Activated CD4-positive, alpha-beta memory T cell treated with anti-CD3 and anti-CD28 coated beads for 36 hours (primary cell): ENCODE data around the gene NCEH1. TPM values are rescaled to one million over a fixed set of nuclear protein-coding genes. Genes with fewer than 3 reads are reported as not detected.
"Not testable (repeated sequence)": the region's sequence is repeated elsewhere in the genome, so short reads cannot be mapped to it uniquely, and the experiment has no call there.

ENCODE experiments used
- CTCF ChIA-PET: fragments of 350-600 bp; sonication (Branson Sonifier 250); formaldehyde crosslinking; loops from one replicate; lab custom pipeline; 2021; ENCODE audit warnings: antibody characterized with exemption, inconsistent platforms; lab: Charles Lee
- POLR2A ChIA-PET: fragments of 350-600 bp; sonication (Branson Sonifier 250); formaldehyde crosslinking; loops from one replicate; lab custom pipeline; 2021; ENCODE audit warnings: antibody characterized with exemption; lab: Charles Lee
- DNase-seq: peaks from one replicate; pipeline ENCODE4 v3.0.0-alpha.2; 2020
- H3K27ac Mint-ChIP-seq: one replicate; pipeline ENCODE4 v1.8.0; 2021; ENCODE audit warnings: mixed read lengths
- H3K27me3 Mint-ChIP-seq: one replicate; pipeline ENCODE4 v1.8.0; 2021; ENCODE audit warnings: mixed read lengths
- H3K36me3 Mint-ChIP-seq: one replicate; pipeline ENCODE4 v1.8.0; 2021; ENCODE audit warnings: mixed read lengths
- H3K4me1 Mint-ChIP-seq: one replicate; pipeline ENCODE4 v1.8.0; 2021; ENCODE audit warnings: low read depth, mixed read lengths
- H3K4me3 Mint-ChIP-seq: one replicate; pipeline ENCODE4 v1.8.0; 2021; ENCODE audit warnings: mild to moderate bottlenecking, mixed read lengths
- H3K9me3 Mint-ChIP-seq: one replicate; pipeline ENCODE4 v1.8.0; 2021; ENCODE audit warnings: mixed read lengths
- intact Hi-C: fragments of 100-400 bp; cut with micrococcal nuclease; formaldehyde crosslinking; loops from one replicate; pipeline ENCODE4 v1.15.1; 2023
- total RNA-seq, 2 experiments: library from RNA; stranded (reverse); gene quantifications; one replicate each; pipeline ENCODE4 v1.2.3, GENCODE V29; 2021

Gene NCEH1
- total RNA-seq, 2 experiments from 2014 or later, result 4.6 to 5.2 TPM

GRCh38 chr3:172601066-172601832 is 109.6 kb downstream of the NCEH1 start:
- H3K27me3 Mint-ChIP-seq, result no peaks in the 10 kb centered on the region
- no peak overlapping the region for H3K4me3 Mint-ChIP-seq
- no peaks in the 10 kb centered on the region for H3K36me3 Mint-ChIP-seq

GRCh38 chr3:172600644-172601065 is 110.2 kb downstream of the NCEH1 start:
- ChIA-PET POLR2A (no interaction called here), CTCF (interaction anchor here (1.0 to 1.4 kb wide), 2 partner anchors 15 to 139 kb away, joined by 3 to 4 read pairs; no protein-coding TSS in a partner anchor)
- H3K4me1 Mint-ChIP-seq, result peaks cover 9% of the 10 kb centered on the region
- H3K27me3 Mint-ChIP-seq, result no peaks in the 10 kb centered on the region
- H3K9me3 Mint-ChIP-seq, result no peaks in the 10 kb centered on the region
- no peak for DNase-seq
- no peak overlapping the region for H3K27ac Mint-ChIP-seq
- intact Hi-C loops, result no loop called here
- no peaks in the 10 kb centered on the region for H3K36me3 Mint-ChIP-seq
- H3K4me3 Mint-ChIP-seq, result no peak overlapping the region

More at GRCh38 chr3:172601066-172601832, 109.6 kb downstream of the NCEH1 start:
- ChIA-PET CTCF (interaction anchor here (0.8 to 1.4 kb wide), 3 partner anchors 11 to 140 kb away, joined by 3 to 4 read pairs (median 3); no protein-coding TSS in a partner anchor), POLR2A (no interaction called here)
- H3K27ac Mint-ChIP-seq, result no peak overlapping the region
- no peaks in the 10 kb centered on the region for H3K9me3 Mint-ChIP-seq
- peaks cover 3% of the 10 kb centered on the region for H3K4me1 Mint-ChIP-seq
- intact Hi-C loops, result no loop called here
- DNase-seq, result no peak

- Mint-ChIP-seq H3K27me3 (no peaks in the 10 kb centered on the region), H3K27ac (no peak overlapping the region), H3K4me1 (peaks cover 23% of the 10 kb centered on the region), H3K9me3 (no peaks in the 10 kb centered on the region), H3K36me3 (no peaks in the 10 kb centered on the region), H3K4me3 (no peak overlapping the region)
- ChIA-PET CTCF (interaction anchor here (0.7 kb wide), 1 partner anchor 1551 kb away, joined by 3 read pairs; no protein-coding TSS in a partner anchor), POLR2A (no interaction called here)
- DNase-seq, result no peak
- intact Hi-C loops, result loop anchor here (10.0 kb wide), 1 partner anchor 156 kb away; the partner anchor contains the start of gene ECT2
Measured at GRCh38 chr3:172598904-172599303, 112.0 kb downstream of the NCEH1 start.

- peak overlapping the region; percentile 70 for H3K27ac Mint-ChIP-seq
- intact Hi-C loops, result loop anchor here (1.0 to 10.0 kb wide), 6 partner anchors 66 to 264 kb away; partner anchors contain the start of gene ECT2
- H3K36me3 Mint-ChIP-seq, result no peaks in the 10 kb centered on the region
- no peak for DNase-seq
- no peaks in the 10 kb centered on the region for H3K9me3 Mint-ChIP-seq
- H3K27me3 Mint-ChIP-seq, result no peaks in the 10 kb centered on the region
- peak overlapping the region; percentile 79 for H3K4me3 Mint-ChIP-seq
- ChIA-PET CTCF (interaction anchor here (0.7 to 4.3 kb wide), 37 partner anchors 10 to 265 kb away, joined by 3 to 75 read pairs (median 9); partner anchors contain the start of genes GHSR and TNFSF10), POLR2A (interaction anchor here (0.8 to 2.9 kb wide), 5 partner anchors 11 to 135 kb away, joined by 3 to 8 read pairs (median 3); partner anchors contain the start of gene TNFSF10)
- peaks cover 48% of the 10 kb centered on the region for H3K4me1 Mint-ChIP-seq
Measured at GRCh38 chr3:172596394-172596706, 114.5 kb downstream of the NCEH1 start.

- H3K4me1 Mint-ChIP-seq, result peaks cover 53% of the 10 kb centered on the region
- ChIA-PET CTCF (interaction anchor here (0.6 to 4.3 kb wide), 47 partner anchors 9 to 265 kb away, joined by 3 to 75 read pairs (median 7); partner anchors contain the start of genes GHSR and TNFSF10), POLR2A (interaction anchor here (0.7 to 2.9 kb wide), 8 partner anchors 11 to 134 kb away, joined by 3 to 10 read pairs (median 4); partner anchors contain the start of gene TNFSF10)
- peak overlapping the region; percentile 79 for H3K4me3 Mint-ChIP-seq
- H3K27ac Mint-ChIP-seq, result peak overlapping the region; percentile 70
- peaks cover 2% of the 10 kb centered on the region for H3K9me3 Mint-ChIP-seq
- intact Hi-C loops, result loop anchor here (1.0 to 10.0 kb wide), 6 partner anchors 66 to 264 kb away; partner anchors contain the start of gene ECT2
- H3K27me3 Mint-ChIP-seq, result peaks cover 5% of the 10 kb centered on the region
- H3K36me3 Mint-ChIP-seq, result peaks cover 5% of the 10 kb centered on the region
- DNase-seq, result peak; percentile 40
Measured at GRCh38 chr3:172595664-172596393, 115.0 kb downstream of the NCEH1 start.

GRCh38 chr3:172594900-172595663 is 115.8 kb downstream of the NCEH1 start:
- peak overlapping the region; percentile 70 for H3K27ac Mint-ChIP-seq
- DNase-seq, result not testable (repeated sequence)
- intact Hi-C loops, result loop anchor here (10.0 kb wide), 1 partner anchor 160 kb away; the partner anchor contains the start of gene ECT2

GRCh38 chr3:172592898-172593669 is 117.8 kb downstream of the NCEH1 start:
- intact Hi-C loops, result loop anchor here (1.0 to 10.0 kb wide), 10 partner anchors 11 to 486 kb away; partner anchors contain the start of gene ECT2
- CTCF ChIA-PET, result interaction anchor here (1.1 to 2.5 kb wide), 7 partner anchors 13 to 82 kb away, joined by 4 to 10 read pairs (median 5); no protein-coding TSS in a partner anchor
- Mint-ChIP-seq H3K9me3 (peaks cover 19% of the 10 kb centered on the region), H3K27ac (peak overlapping the region; percentile 84), H3K36me3 (peaks cover 17% of the 10 kb centered on the region), H3K4me1 (peaks cover 66% of the 10 kb centered on the region), H3K27me3 (peaks cover 6% of the 10 kb centered on the region), H3K4me3 (no peak overlapping the region)
- DNase-seq, result peak; percentile 53
- POLR2A ChIA-PET, result interaction anchor here (1.3 to 2.8 kb wide), 4 partner anchors 31 to 81 kb away, joined by 4 to 18 read pairs (median 12); partner anchors contain the start of gene TNFSF10

More at GRCh38 chr3:172594900-172595663, 115.8 kb downstream of the NCEH1 start:
- CTCF ChIA-PET, result interaction anchor here (0.6 to 4.3 kb wide), 44 partner anchors 8 to 262 kb away, joined by 3 to 75 read pairs (median 7); partner anchors contain the start of gene TNFSF10
- H3K27me3 Mint-ChIP-seq, H3K9me3 Mint-ChIP-seq: not testable (repeated sequence)
- peak overlapping the region; percentile 79 for H3K4me3 Mint-ChIP-seq
- POLR2A ChIA-PET, result interaction anchor here (0.7 to 2.9 kb wide), 8 partner anchors 14 to 78 kb away, joined by 3 to 10 read pairs (median 4); partner anchors contain the start of gene TNFSF10
- peaks cover 11% of the 10 kb centered on the region for H3K36me3 Mint-ChIP-seq
- H3K4me1 Mint-ChIP-seq, result peaks cover 60% of the 10 kb centered on the region

GRCh38 chr3:172591876-172592771 is 118.7 kb downstream of the NCEH1 start:
- Mint-ChIP-seq H3K27me3 (peaks cover 6% of the 10 kb centered on the region), H3K36me3 (peaks cover 17% of the 10 kb centered on the region), H3K27ac (peak overlapping the region; percentile 84), H3K4me1 (peaks cover 72% of the 10 kb centered on the region), H3K4me3 (peak overlapping the region; percentile 53), H3K9me3 (peaks cover 19% of the 10 kb centered on the region)
- intact Hi-C loops, result loop anchor here (1.0 to 10.0 kb wide), 10 partner anchors 10 to 485 kb away; partner anchors contain the start of gene ECT2
- POLR2A ChIA-PET, result interaction anchor here (0.9 to 2.8 kb wide), 9 partner anchors 9 to 79 kb away, joined by 3 to 18 read pairs (median 5); partner anchors contain the start of gene TNFSF10
- peak; percentile 95 for DNase-seq
- CTCF ChIA-PET, result interaction anchor here (1.0 to 2.5 kb wide), 9 partner anchors 12 to 80 kb away, joined by 3 to 10 read pairs (median 5); no protein-coding TSS in a partner anchor

- POLR2A ChIA-PET, result interaction anchor here (1.5 to 2.8 kb wide), 5 partner anchors 11 to 74 kb away, joined by 5 to 18 read pairs (median 10); partner anchors contain the start of gene TNFSF10
- peak overlapping the region; percentile 49 for H3K27ac Mint-ChIP-seq
- peaks cover 17% of the 10 kb centered on the region for H3K36me3 Mint-ChIP-seq
Measured at GRCh38 chr3:172591125-172591605, 119.7 kb downstream of the NCEH1 start.

More at GRCh38 chr3:172591125-172591605, 119.7 kb downstream of the NCEH1 start:
- intact Hi-C loops, result loop anchor here (10.0 kb wide), 1 partner anchor 164 kb away; the partner anchor contains the start of gene ECT2
- Mint-ChIP-seq H3K4me3 (no peak overlapping the region), H3K27me3 (peaks cover 6% of the 10 kb centered on the region), H3K9me3 (peaks cover 19% of the 10 kb centered on the region), H3K4me1 (peaks cover 76% of the 10 kb centered on the region)
- CTCF ChIA-PET, result interaction anchor here (1.2 to 2.5 kb wide), 3 partner anchors 28 to 71 kb away, joined by 5 to 10 read pairs (median 6); no protein-coding TSS in a partner anchor
- DNase-seq, result no peak
